Endothelial cell (in vitro differentiated cells): ENCODE results near the gene MTERF4. TPM values are rescaled to one million over a fixed set of nuclear protein-coding genes. Genes with fewer than 3 reads are reported as not detected.

Experiments
- DNase-seq: peaks from one replicate; pipeline ENCODE4 v3.0.0; 2021; ENCODE audit warnings: low spot score
- H3K27ac Mint-ChIP-seq: one replicate; pipeline ENCODE4 v1.8.0; 2021; ENCODE audit warnings: mixed read lengths, inconsistent platforms; ENCODE audit not compliant: unreplicated experiment
- H3K27me3 Mint-ChIP-seq: one replicate; pipeline ENCODE4 v1.8.0; 2021; ENCODE audit warnings: mild to moderate bottlenecking, moderate library complexity, mixed read lengths, inconsistent platforms; ENCODE audit not compliant: unreplicated experiment
- H3K36me3 Mint-ChIP-seq: one replicate; pipeline ENCODE4 v1.8.0; 2021; ENCODE audit warnings: mild to moderate bottlenecking, low read depth, mixed read lengths, inconsistent platforms; ENCODE audit not compliant: unreplicated experiment
- H3K4me1 Mint-ChIP-seq: one replicate; pipeline ENCODE4 v1.8.0; 2021; ENCODE audit warnings: mild to moderate bottlenecking, mixed read lengths, inconsistent platforms; ENCODE audit not compliant: unreplicated experiment
- H3K4me3 Mint-ChIP-seq: one replicate; pipeline ENCODE4 v1.8.0; 2021; ENCODE audit warnings: mild to moderate bottlenecking, mixed read lengths, inconsistent platforms; ENCODE audit not compliant: unreplicated experiment
- H3K9me3 Mint-ChIP-seq: one replicate; pipeline ENCODE4 v1.8.0; 2021; ENCODE audit warnings: mixed read lengths, inconsistent platforms; ENCODE audit not compliant: unreplicated experiment
- CTCF ChIP-seq: fragments of 200-600 bp; sonication (generic); IDR thresholded peaks from one replicate; pipeline ENCODE4 v1.5.0; 2021; ENCODE audit warnings: antibody characterized with exemption; ENCODE audit not compliant: unreplicated experiment
- total RNA-seq: library from RNA; stranded (reverse); fragmentation: NEBNext Ultra II Directional; extraction: Animal tissue kit (Norgen Biotek cat#: 25700); gene quantifications from one replicate; pipeline ENCODE4 v1.2.1, GENCODE V29; 2021; ENCODE audit not compliant: unreplicated experiment

The MTERF4 gene
- total RNA-seq, 1 donor from 2014 or later, result 82.4 TPM

GRCh38 chr2:241123816-241124536, 21.9 kb upstream of the MTERF4 start:
- H3K9me3 Mint-ChIP-seq, result no peaks in the 10 kb centered on the region
- H3K36me3 Mint-ChIP-seq, result peaks cover 8% of the 10 kb centered on the region
- no peaks in the 10 kb centered on the region for H3K27me3 Mint-ChIP-seq
- no peak for DNase-seq
- no peak overlapping the region for H3K27ac Mint-ChIP-seq
- H3K4me3 Mint-ChIP-seq, result no peak overlapping the region
- TF ChIP-seq CTCF, result no peak
- no peaks in the 10 kb centered on the region for H3K4me1 Mint-ChIP-seq

- Mint-ChIP-seq H3K27me3 (peaks cover 1% of the 10 kb centered on the region), H3K27ac (no peak overlapping the region), H3K36me3 (peaks cover 12% of the 10 kb centered on the region), H3K4me3 (no peak overlapping the region), H3K9me3 (no peaks in the 10 kb centered on the region), H3K4me1 (no peaks in the 10 kb centered on the region)
- TF ChIP-seq CTCF, result no peak
- no peak for DNase-seq
Measured at GRCh38 chr2:241122376-241123002, 20.4 kb upstream of the MTERF4 start.

- Mint-ChIP-seq H3K36me3 (peaks cover 17% of the 10 kb centered on the region), H3K27me3 (peaks cover 3% of the 10 kb centered on the region), H3K27ac (no peak overlapping the region), H3K4me1 (no peaks in the 10 kb centered on the region), H3K9me3 (no peaks in the 10 kb centered on the region), H3K4me3 (no peak overlapping the region)
- no peak for DNase-seq
- TF ChIP-seq CTCF, result no peak
Measured at GRCh38 chr2:241121008-241121407, 18.9 kb upstream of the MTERF4 start.

GRCh38 chr2:241120440-241120839, 18.4 kb upstream of the MTERF4 start:
- no peak for TF ChIP-seq CTCF
- Mint-ChIP-seq H3K4me3 (no peak overlapping the region), H3K4me1 (no peaks in the 10 kb centered on the region), H3K27me3 (peaks cover 5% of the 10 kb centered on the region), H3K27ac (no peak overlapping the region), H3K9me3 (no peaks in the 10 kb centered on the region), H3K36me3 (peaks cover 20% of the 10 kb centered on the region)
- DNase-seq, result no peak
